Neural cell (in vitro differentiated cells): Measurements from ENCODE around the gene LSAMP. TPM values are rescaled to one million over a fixed set of nuclear protein-coding genes. Genes with fewer than 3 reads are reported as not detected.

Source experiments
- H2AFZ ChIP-seq: fragments of 200-600, 300-800 bp; sonication (generic), shearing (Covaris generic); 2 replicates; pipeline ENCODE4 v1.6.0; 2014; ENCODE audit warnings: low read depth, mild to moderate bottlenecking, antibody characterized with exemption, low read length, moderate library complexity
- H3F3A ChIP-seq: fragments of 200-600 bp; shearing (Covaris generic); 2 replicates; pipeline ENCODE4 v1.6.1; 2016; ENCODE audit warnings: mild to moderate bottlenecking, moderate library complexity, mixed read lengths, antibody characterized with exemption, low read length; ENCODE audit not compliant: insufficient read depth, poor library complexity, severe bottlenecking
- H3K27ac ChIP-seq: fragments of 200-600, 300-800 bp; sonication (generic), shearing (Covaris generic); 2 replicates; pipeline ENCODE4 v1.5.1; 2014; ENCODE audit warnings: mild to moderate bottlenecking, low read length, moderate library complexity
- H3K27me3 ChIP-seq: fragments of 300-800, 200-600 bp; sonication (generic), shearing (Covaris generic); 2 replicates; pipeline ENCODE4 v1.6.0; 2014; ENCODE audit warnings: mild to moderate bottlenecking, low read depth, low read length, moderate library complexity; ENCODE audit not compliant: insufficient read depth
- H3K36me3 ChIP-seq: fragments of 300-800, 200-600 bp; sonication (generic), shearing (Covaris generic); 2 replicates; pipeline ENCODE4 v1.5.1; 2014; ENCODE audit warnings: mild to moderate bottlenecking, antibody characterized with exemption, low read length, moderate library complexity; ENCODE audit not compliant: insufficient read depth
- H3K4me2 ChIP-seq: fragments of 300-800, 200-600 bp; sonication (generic), shearing (Covaris generic); 2 replicates; pipeline ENCODE4 v1.6.0; 2014; ENCODE audit warnings: mild to moderate bottlenecking, low read length
- H3K4me3 ChIP-seq: fragments of 300-800, 200-600 bp; sonication (generic), shearing (Covaris generic); 2 replicates; pipeline ENCODE4 v1.5.1; 2014; ENCODE audit warnings: mild to moderate bottlenecking, low read length, moderate library complexity
- H3K79me2 ChIP-seq: fragments of 200-600 bp; shearing (Covaris generic); replicated peaks from 2 replicates; pipeline ENCODE4 v1.6.0; 2014; ENCODE audit warnings: mild to moderate bottlenecking, low read length, moderate library complexity; ENCODE audit not compliant: insufficient read depth
- H3K9ac ChIP-seq: fragments of 300-800, 200-600 bp; sonication (generic), shearing (Covaris generic); 2 replicates; pipeline ENCODE4 v1.6.1; 2016; ENCODE audit warnings: mild to moderate bottlenecking, low read length, mixed read lengths
- H3K9me2 ChIP-seq: fragments of 200-600 bp; shearing (Covaris generic); 2 replicates; pipeline ENCODE4 v1.6.1; 2016; ENCODE audit warnings: mild to moderate bottlenecking, low read length, mixed read lengths; ENCODE audit not compliant: insufficient read depth
- H3K9me3 ChIP-seq: fragments of 200-600, 300-800 bp; sonication (generic), shearing (Covaris generic); 2 replicates; pipeline ENCODE4 v1.6.1; 2016; ENCODE audit warnings: mild to moderate bottlenecking, mixed run types, low read length, moderate library complexity, mixed read lengths
- H4K20me1 ChIP-seq: fragments of 200-600 bp; shearing (Covaris generic); 2 replicates; pipeline ENCODE4 v1.6.1; 2016; ENCODE audit warnings: mild to moderate bottlenecking, mixed run types; ENCODE audit not compliant: insufficient read depth
- EP300 ChIP-seq: fragments of 450-650 bp; conservative IDR thresholded peaks from 2 replicates; pipeline ENCODE4 v1.6.1; 2014; ENCODE audit warnings: antibody characterized with exemption, mild to moderate bottlenecking, moderate library complexity; ENCODE audit not compliant: poor library complexity, severe bottlenecking
- EZH2 ChIP-seq: fragments of 200-600, 300-800 bp; shearing (Covaris generic), sonication (generic); IDR thresholded peaks from 2 replicates; pipeline ENCODE4 v1.6.1; 2014; ENCODE audit warnings: antibody characterized with exemption, low read length, borderline replicate concordance, mild to moderate bottlenecking; ENCODE audit not compliant: insufficient read depth, poor library complexity, severe bottlenecking
- MXI1 ChIP-seq: fragments of 450-650 bp; conservative IDR thresholded peaks from 2 replicates; pipeline ENCODE4 v1.6.1; 2014; ENCODE audit warnings: antibody characterized with exemption, mild to moderate bottlenecking; ENCODE audit not compliant: poor library complexity, severe bottlenecking
- RAD21 ChIP-seq: fragments of 450-650 bp; conservative IDR thresholded peaks from 2 replicates; pipeline ENCODE4 v1.6.1; 2014; ENCODE audit warnings: antibody characterized with exemption, mild to moderate bottlenecking, moderate library complexity
- REST ChIP-seq: IDR thresholded peaks from 2 replicates; pipeline ENCODE4 v1.6.1; 2012; ENCODE audit warnings: borderline replicate concordance
- SMC3 ChIP-seq: fragments of 450-650 bp; conservative IDR thresholded peaks from 2 replicates; pipeline ENCODE4 v1.6.1; 2014; ENCODE audit warnings: antibody characterized with exemption, mild to moderate bottlenecking, moderate library complexity; ENCODE audit not compliant: poor library complexity
- TAF1 ChIP-seq: IDR thresholded peaks from 2 replicates; pipeline ENCODE4 v1.6.1; 2012; ENCODE audit warnings: low read depth
- polyA plus RNA-seq: library from polyadenylated mRNA; depleted of rRNA; stranded (reverse); fragments of >200 nt; gene quantifications from 2 replicates; pipeline ENCODE4 v1.2.3, GENCODE V29; 2014
- TF ChIP-seq, protein P1 (sequence below): fragments of 450-650 bp; IDR thresholded peaks from 2 replicates; pipeline ENCODE4 v1.5.1; 2014; ENCODE audit warnings: antibody characterized with exemption, mild to moderate bottlenecking, moderate library complexity; ENCODE audit not compliant: poor library complexity, severe bottlenecking

Gene LSAMP
- polyA plus RNA-seq, 1 donor from 2014 or later = 93.6 TPM

DNA sequence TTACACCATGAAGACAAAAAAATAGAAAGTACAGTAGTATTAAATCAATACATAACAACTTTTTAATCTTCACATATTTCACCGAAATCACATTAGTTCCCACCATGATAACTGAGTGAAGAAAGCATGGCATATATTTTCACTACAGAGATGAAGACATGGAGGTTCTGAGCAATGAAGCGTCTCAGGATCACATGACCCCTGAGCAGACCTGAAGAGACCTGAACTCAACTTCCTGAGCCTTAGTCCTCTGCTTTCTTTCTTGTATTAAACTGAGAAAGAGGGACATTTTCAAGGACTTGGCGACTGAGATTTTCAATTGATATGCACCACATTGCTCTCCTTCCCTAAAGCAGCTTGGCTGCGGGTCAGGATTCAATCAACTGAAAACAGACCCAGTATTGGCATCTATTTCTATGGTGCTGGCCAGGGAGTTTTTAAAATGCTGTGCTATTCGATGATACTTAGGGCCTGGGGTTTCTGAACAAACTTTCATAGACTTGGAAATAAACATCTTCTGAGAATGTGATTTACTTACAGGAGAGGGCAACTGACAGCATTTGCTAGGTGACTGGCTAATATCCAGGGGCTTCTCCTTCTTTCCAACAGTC is 165.1 kb downstream of the LSAMP start:
- H3F3A ChIP-seq = no peaks in the 10 kb centered on the region
- H3K36me3 ChIP-seq = no peaks in the 10 kb centered on the region
- H3K27ac ChIP-seq = no peak overlapping the region
- H3K9me2 ChIP-seq = no peaks in the 10 kb centered on the region
- H3K4me3 ChIP-seq = no peak overlapping the region
- no peak overlapping the region for H2AFZ ChIP-seq
- no peak overlapping the region for H3K4me2 ChIP-seq
- no peaks in the 10 kb centered on the region for H3K27me3 ChIP-seq
- H3K79me2 ChIP-seq = no peaks in the 10 kb centered on the region
- H3K9me3 ChIP-seq = no peaks in the 10 kb centered on the region
- TF ChIP-seq EP300 = no peak
- no peak for TF ChIP-seq RAD21
- TF ChIP-seq REST = no peak
- TF ChIP-seq, protein P1, sequence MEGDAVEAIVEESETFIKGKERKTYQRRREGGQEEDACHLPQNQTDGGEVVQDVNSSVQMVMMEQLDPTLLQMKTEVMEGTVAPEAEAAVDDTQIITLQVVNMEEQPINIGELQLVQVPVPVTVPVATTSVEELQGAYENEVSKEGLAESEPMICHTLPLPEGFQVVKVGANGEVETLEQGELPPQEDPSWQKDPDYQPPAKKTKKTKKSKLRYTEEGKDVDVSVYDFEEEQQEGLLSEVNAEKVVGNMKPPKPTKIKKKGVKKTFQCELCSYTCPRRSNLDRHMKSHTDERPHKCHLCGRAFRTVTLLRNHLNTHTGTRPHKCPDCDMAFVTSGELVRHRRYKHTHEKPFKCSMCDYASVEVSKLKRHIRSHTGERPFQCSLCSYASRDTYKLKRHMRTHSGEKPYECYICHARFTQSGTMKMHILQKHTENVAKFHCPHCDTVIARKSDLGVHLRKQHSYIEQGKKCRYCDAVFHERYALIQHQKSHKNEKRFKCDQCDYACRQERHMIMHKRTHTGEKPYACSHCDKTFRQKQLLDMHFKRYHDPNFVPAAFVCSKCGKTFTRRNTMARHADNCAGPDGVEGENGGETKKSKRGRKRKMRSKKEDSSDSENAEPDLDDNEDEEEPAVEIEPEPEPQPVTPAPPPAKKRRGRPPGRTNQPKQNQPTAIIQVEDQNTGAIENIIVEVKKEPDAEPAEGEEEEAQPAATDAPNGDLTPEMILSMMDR = no peak
- TF ChIP-seq TAF1 = no peak
- no peak for TF ChIP-seq SMC3
- no peak for TF ChIP-seq EZH2
- TF ChIP-seq MXI1 = no peak
- no peak overlapping the region for H3K9ac ChIP-seq
- no peaks in the 10 kb centered on the region for H4K20me1 ChIP-seq

- no peak overlapping the region for H3K27ac ChIP-seq
- H3K4me3 ChIP-seq = no peak overlapping the region
- TF ChIP-seq REST = no peak
- no peak for TF ChIP-seq SMC3
- TF ChIP-seq, protein P1 = no peak
- no peak for TF ChIP-seq EZH2
- H3K27me3 ChIP-seq = no peaks in the 10 kb centered on the region
- H3K4me2 ChIP-seq = no peak overlapping the region
- H3K9me2 ChIP-seq = no peaks in the 10 kb centered on the region
- H3K9ac ChIP-seq = no peak overlapping the region
- no peaks in the 10 kb centered on the region for H3K79me2 ChIP-seq
- no peaks in the 10 kb centered on the region for H3K9me3 ChIP-seq
- H3K36me3 ChIP-seq = no peaks in the 10 kb centered on the region
- H3F3A ChIP-seq = no peaks in the 10 kb centered on the region
- no peak overlapping the region for H2AFZ ChIP-seq
- H4K20me1 ChIP-seq = no peaks in the 10 kb centered on the region
Observed at GRCh38 chr3:116276675-116277074, 168.6 kb downstream of the LSAMP start.
